SIG-M5 treated with dmso at 0.1 percent for 504 hours (cell line): ENCODE measurements around the gene PTPN3.
"Not testable (repeated sequence)": the region's sequence is repeated elsewhere in the genome, so short reads cannot be mapped to it uniquely, and the experiment has no call there.

Experiments used
- DNase-seq: peaks from one replicate; lab custom pipeline; 2025; ENCODE audit not compliant: unreplicated experiment; lab: John Stamatoyannopoulos, UW

The PTPN3 gene

GRCh38 chr9:109403116-109403515 is 95.0 kb downstream of the PTPN3 start:
- no peak for DNase-seq

GRCh38 chr9:109401990-109402318 is 96.2 kb downstream of the PTPN3 start:
- no peak for DNase-seq

GRCh38 chr9:109401169-109401989 is 96.7 kb downstream of the PTPN3 start:
- peak; percentile 41 for DNase-seq

GRCh38 chr9:109399258-109399767 is 98.8 kb downstream of the PTPN3 start:
- no peak for DNase-seq

- no peak for DNase-seq
Measured at GRCh38 chr9:109391176-109391575, 106.9 kb downstream of the PTPN3 start.

GRCh38 chr9:109387856-109388255 is 110.3 kb downstream of the PTPN3 start:
- no peak for DNase-seq

- no peak for DNase-seq
Measured at GRCh38 chr9:109387206-109387605, 110.9 kb downstream of the PTPN3 start.

GRCh38 chr9:109385499-109385898 is 112.6 kb downstream of the PTPN3 start:
- DNase-seq: no peak

GRCh38 chr9:109383947-109384346 is 114.2 kb downstream of the PTPN3 start:
- no peak for DNase-seq

GRCh38 chr9:109383356-109383755 is 114.8 kb downstream of the PTPN3 start:
- no peak for DNase-seq

- DNase-seq: no peak
Measured at GRCh38 chr9:109382585-109382984, 115.5 kb downstream of the PTPN3 start.

GRCh38 chr9:109382182-109382581 is 115.9 kb downstream of the PTPN3 start:
- DNase-seq: no peak

- no peak for DNase-seq
Measured at GRCh38 chr9:109381011-109381729, 116.9 kb downstream of the PTPN3 start.

- DNase-seq: no peak
Measured at GRCh38 chr9:109379513-109379912, 118.6 kb downstream of the PTPN3 start.

GRCh38 chr9:109378316-109378715 is 119.8 kb downstream of the PTPN3 start:
- DNase-seq: no peak

- no peak for DNase-seq
Measured at GRCh38 chr9:109372246-109372645, 125.9 kb downstream of the PTPN3 start.

- DNase-seq: no peak
Measured at GRCh38 chr9:109371374-109371773, 126.7 kb downstream of the PTPN3 start.

- DNase-seq: peak; percentile 12
Measured at GRCh38 chr9:109369285-109369684, 128.8 kb downstream of the PTPN3 start.

- DNase-seq: no peak
Measured at GRCh38 chr9:109360771-109361170, 137.3 kb downstream of the PTPN3 start.

GRCh38 chr9:109358968-109359603 is 139.0 kb downstream of the PTPN3 start:
- DNase-seq: not testable (repeated sequence)

- no peak for DNase-seq
Measured at GRCh38 chr9:109355564-109356297, 142.4 kb downstream of the PTPN3 start.
